22Rv1 (cell line): ENCODE data around the gene TNIP1.

ENCODE experiments used
- CTCF ChIP-seq: fragments of 450-650 bp; IDR thresholded peaks from 2 replicates; pipeline ENCODE4 v1.5.1; 2017; ENCODE audit warnings: mild to moderate bottlenecking
- ZFX ChIP-seq: fragments of 450-650 bp; IDR thresholded peaks from 2 replicates; pipeline ENCODE4 v1.6.1; 2017; ENCODE audit warnings: antibody characterized with exemption, borderline replicate concordance

GRCh38 chr5:151089726-151090125 lies 8.9 kb upstream of the TNIP1 start:
- TF ChIP-seq CTCF (no peak), ZFX (no peak)
